Naive thymus-derived CD4-positive, alpha-beta T cell (primary cell): ENCODE measurements around the gene EIF2B1. TPM values are rescaled to one million over a fixed set of nuclear protein-coding genes. Genes with fewer than 3 reads are reported as not detected.

Source experiments
- ATAC-seq: fragments of 150-1000 bp; cut with Tn5 transposase; 2 replicates; pipeline ENCODE4 v1.10.0; 2021; ENCODE audit warnings: mild to moderate bottlenecking, moderate library complexity
- CTCF ChIA-PET: fragments of 350-600 bp; sonication (Branson Sonifier 250); formaldehyde crosslinking; loops from one replicate; lab custom pipeline; 2021; ENCODE audit warnings: antibody characterized with exemption; lab: Charles Lee
- POLR2A ChIA-PET: fragments of 350-600 bp; sonication (Branson Sonifier 250); formaldehyde crosslinking; loops from one replicate; lab custom pipeline; 2021; ENCODE audit warnings: antibody characterized with exemption, inconsistent platforms; lab: Charles Lee
- DNase-seq, 9 donors: peaks; one replicate each; pipeline versions ENCODE4 v3.0.0 to v3.0.0-alpha.2; 2020 to 2022; ENCODE audit warnings: mixed read lengths in 1 of 9
- H3K27ac ChIP-seq: one replicate; pipeline ENCODE4 v1.7.0; 2013; ENCODE audit warnings: mild to moderate bottlenecking, low read depth, low read length, moderate library complexity
- H3K27me3 ChIP-seq, 2 donors: one replicate each; pipeline ENCODE4 v1.7.0; 2013; ENCODE audit warnings: low read length in 2 of 2, mild to moderate bottlenecking in 2 of 2, moderate library complexity in 2 of 2; ENCODE audit not compliant: control insufficient read depth in 2 of 2, insufficient read depth in 2 of 2
- H3K36me3 ChIP-seq, 3 experiments: 1 replicate in 2 of 3; 2 replicates in 1 of 3; pipeline ENCODE4 v1.7.0; 2013; ENCODE audit warnings: low read length in 3 of 3, mild to moderate bottlenecking in 3 of 3, moderate library complexity in 1 of 3; ENCODE audit not compliant: insufficient read depth in 3 of 3, control insufficient read depth in 2 of 3
- H3K4me1 ChIP-seq, 2 donors: one replicate each; pipeline ENCODE4 v1.7.0; 2013; ENCODE audit warnings: low read length in 2 of 2, mild to moderate bottlenecking in 2 of 2, moderate library complexity in 1 of 2; ENCODE audit not compliant: control insufficient read depth in 2 of 2, insufficient read depth in 2 of 2
- H3K4me3 ChIP-seq: 2 replicates; pipeline ENCODE4 v1.7.0; 2013; ENCODE audit warnings: mild to moderate bottlenecking, low read length
- H3K9me3 ChIP-seq, 3 experiments: 1 replicate in 2 of 3; 2 replicates in 1 of 3; pipeline ENCODE4 v1.7.0; 2013; ENCODE audit warnings: low read length in 3 of 3; ENCODE audit not compliant: control insufficient read depth in 2 of 3
- H3K27ac Mint-ChIP-seq, 9 donors: one replicate each; pipeline ENCODE4 v1.8.0; 2020 to 2022; ENCODE audit warnings: mixed read lengths in 9 of 9, mild to moderate bottlenecking in 8 of 9, moderate library complexity in 5 of 9, inconsistent platforms in 2 of 9
- H3K27me3 Mint-ChIP-seq, 5 donors: one replicate each; pipeline ENCODE4 v1.8.0; 2021 to 2022; ENCODE audit warnings: mixed read lengths in 5 of 5, mild to moderate bottlenecking in 1 of 5
- H3K36me3 Mint-ChIP-seq, 5 donors: one replicate each; pipeline ENCODE4 v1.8.0; 2020 to 2022; ENCODE audit warnings: mixed read lengths in 5 of 5, mild to moderate bottlenecking in 3 of 5, inconsistent platforms in 1 of 5
- H3K4me1 Mint-ChIP-seq, 7 donors: one replicate each; pipeline ENCODE4 v1.8.0; 2020 to 2022; ENCODE audit warnings: mixed read lengths in 7 of 7, mild to moderate bottlenecking in 3 of 7, inconsistent platforms in 1 of 7
- H3K4me3 Mint-ChIP-seq, 10 donors: one replicate each; pipeline ENCODE4 v1.8.0; 2020 to 2022; ENCODE audit warnings: mild to moderate bottlenecking in 10 of 10, mixed read lengths in 10 of 10, moderate library complexity in 6 of 10, inconsistent platforms in 2 of 10
- H3K9me3 Mint-ChIP-seq, 11 donors: one replicate each; pipeline ENCODE4 v1.8.0; 2020 to 2022; ENCODE audit warnings: mixed read lengths in 11 of 11, mild to moderate bottlenecking in 4 of 11, inconsistent platforms in 1 of 11, moderate library complexity in 1 of 11
- intact Hi-C, 2 donors: fragments of 100-400 bp; cut with micrococcal nuclease; formaldehyde crosslinking; loops; one replicate each; pipeline ENCODE4 v1.15.1; 2023
- polyA plus RNA-seq, 2 donors: library from polyadenylated mRNA; unstranded; fragments of 300-500 nt; fragmentation: Illumina TruSeq; gene quantifications; one replicate each; pipeline ENCODE4 v1.2.3, GENCODE V29; 2021
- total RNA-seq, 6 experiments: library from RNA in 5 of 6; stranded (reverse) in 5 of 6; gene quantifications; 1 replicate in 5 of 6; 2 replicates in 1 of 6; pipeline ENCODE4 v1.2.3 and lab custom pipeline; 2021 to 2026

EIF2B1 gene
- total RNA-seq (10 to 100 TPM; 44.0 to 64.3 (median 49.5) TPM), polyA plus RNA-seq (10 to 100 TPM; 70.7 to 74.3 TPM), total RNA-seq (lab: John Stamatoyannopoulos, UW) (46.6 reads per million, percentile 69 among the genes with 10 or more reads in this experiment)

- peak within 1 kb of the TSS; percentile 91 to 99 (median 96) for H3K27ac Mint-ChIP-seq
- ChIA-PET POLR2A (interaction anchor here (0.6 to 1.5 kb wide), 8 partner anchors 22 to 485 kb away, joined by 3 to 5 read pairs (median 4); partner anchors contain the start of genes DDX55 and TCTN2), CTCF (interaction anchor here (0.5 kb wide), 1 partner anchor 22 kb away, joined by 4 read pairs; no protein-coding TSS in a partner anchor)
- Histone ChIP-seq H3K4me3 (peak within 1 kb of the TSS; percentile 85), H3K27ac (peak within 1 kb of the TSS; percentile 91), H3K36me3 (peaks cover 8 to 27% (median 15%) of the 10 kb centered on the region in 3 experiments), H3K27me3 (no peaks in the 10 kb centered on the region), H3K9me3 (no peaks in the 10 kb centered on the region), H3K4me1 (peaks cover 11 to 16% of the 10 kb centered on the region in 2 donors)
- ATAC-seq (peak; percentile 98), DNase-seq (peak; percentile 83 to 96 (median 94))
- H3K4me3 Mint-ChIP-seq: peak within 1 kb of the TSS; percentile 89 to 100 (median 96)
- intact Hi-C loops: loop anchor here (1.0 to 10.0 kb wide), 13 partner anchors 31 to 1409 kb away; partner anchors contain the start of genes ATP6V0A2 (in 2 of the 2), CCDC92 (in 2 of the 2), DDX55 (in 2 of the 2) and SNRNP35 (in 2 of the 2)
- peaks cover 8 to 20% (median 11%) of the 10 kb centered on the region in 5 donors for H3K36me3 Mint-ChIP-seq
- no peaks in the 10 kb centered on the region for H3K9me3 Mint-ChIP-seq
- no peaks in the 10 kb centered on the region for H3K27me3 Mint-ChIP-seq
- peaks cover 21 to 54% (median 43%) of the 10 kb centered on the region in 7 donors for H3K4me1 Mint-ChIP-seq
Observed at GRCh38 chr12:123633379-123634141, at the start of gene EIF2B1, which contains the start of gene GTF2H3. EIF2B1 (minus strand) TSS chr12:123633686; CDS start chr12:123633557, 129 bp downstream. GTF2H3 (plus strand) TSS chr12:123633829; CDS start chr12:123633860, 31 bp downstream.

- no peak for DNase-seq
- ATAC-seq: no peak
- Histone ChIP-seq H3K4me3 (no peak overlapping the region), H3K27ac (no peak overlapping the region), H3K9me3 (no peaks in the 10 kb centered on the region), H3K4me1 (no peaks in the 10 kb centered on the region), H3K36me3 (peaks cover 0 to 14% (median 0%) of the 10 kb centered on the region in 3 experiments), H3K27me3 (no peaks in the 10 kb centered on the region)
- Mint-ChIP-seq H3K4me1 (peaks cover 0 to 6% (median 0%) of the 10 kb centered on the region in 7 donors), H3K36me3 (peaks cover 4 to 32% (median 13%) of the 10 kb centered on the region in 5 donors), H3K27ac (no peak overlapping the region), H3K9me3 (no peaks in the 10 kb centered on the region), H3K4me3 (no peak overlapping the region), H3K27me3 (no peaks in the 10 kb centered on the region)
- POLR2A ChIA-PET: no interaction called here
- intact Hi-C loops: no loop called here
- CTCF ChIA-PET: no interaction called here
Observed at GRCh38 chr12:123681605-123682004, 48.1 kb upstream of the EIF2B1 start.

- H3K27me3 ChIP-seq: no peaks in the 10 kb centered on the region
- no peaks in the 10 kb centered on the region for H3K4me1 ChIP-seq
- Mint-ChIP-seq H3K36me3 (peaks cover 4 to 40% (median 13%) of the 10 kb centered on the region in 5 donors), H3K9me3 (no peaks in the 10 kb centered on the region), H3K27me3 (no peaks in the 10 kb centered on the region), H3K4me1 (peaks cover 0 to 3% (median 0%) of the 10 kb centered on the region in 7 donors), H3K27ac (no peak overlapping the region), H3K4me3 (no peak overlapping the region)
- no peak for DNase-seq
- POLR2A ChIA-PET: interaction anchor here (1.4 kb wide), 1 partner anchor 33 kb away, joined by 3 read pairs; the partner anchor contains the start of gene ATP6V0A2
- peaks cover 0 to 22% (median 0%) of the 10 kb centered on the region in 3 experiments for H3K36me3 ChIP-seq
- H3K9me3 ChIP-seq: no peaks in the 10 kb centered on the region
- no peak overlapping the region for H3K27ac ChIP-seq
- CTCF ChIA-PET: interaction anchor here (0.6 kb wide), 1 partner anchor 394 kb away, joined by 4 read pairs; no protein-coding TSS in a partner anchor
- intact Hi-C loops: no loop called here
- ATAC-seq: no peak
- no peak overlapping the region for H3K4me3 ChIP-seq
Observed at GRCh38 chr12:123678981-123679380, 45.5 kb upstream of the EIF2B1 start.

GRCh38 chr12:123676616-123677320, 43.3 kb upstream of the EIF2B1 start:
- H3K27ac Mint-ChIP-seq: no peak overlapping the region
- peaks cover 0 to 1% of the 10 kb centered on the region in 2 donors for H3K4me1 ChIP-seq
- no peaks in the 10 kb centered on the region for H3K27me3 Mint-ChIP-seq
- no peak for DNase-seq
- no peak for ATAC-seq
- H3K36me3 ChIP-seq: peaks cover 0 to 22% (median 0%) of the 10 kb centered on the region in 3 experiments
- H3K9me3 ChIP-seq: no peaks in the 10 kb centered on the region
- intact Hi-C loops: no loop called here
- ChIA-PET POLR2A (no interaction called here), CTCF (no interaction called here)
- H3K27me3 ChIP-seq: no peaks in the 10 kb centered on the region
- H3K36me3 Mint-ChIP-seq: peaks cover 4 to 36% (median 13%) of the 10 kb centered on the region in 5 donors
- no peak overlapping the region for H3K4me3 Mint-ChIP-seq
- H3K4me1 Mint-ChIP-seq: peaks cover 2 to 12% (median 7%) of the 10 kb centered on the region in 7 donors
- no peak overlapping the region for H3K27ac ChIP-seq
- no peaks in the 10 kb centered on the region for H3K9me3 Mint-ChIP-seq
- no peak overlapping the region for H3K4me3 ChIP-seq

- ATAC-seq (no peak), DNase-seq (no peak)
- no peak overlapping the region for H3K27ac ChIP-seq
- Mint-ChIP-seq H3K9me3 (no peaks in the 10 kb centered on the region), H3K27ac (no peak overlapping the region), H3K4me1 (peaks cover 5 to 19% (median 11%) of the 10 kb centered on the region in 7 donors), H3K36me3 (peaks cover 0 to 29% (median 7%) of the 10 kb centered on the region in 5 donors), H3K4me3 (no peak overlapping the region), H3K27me3 (no peaks in the 10 kb centered on the region)
- no peaks in the 10 kb centered on the region for H3K27me3 ChIP-seq
- intact Hi-C loops: no loop called here
- CTCF ChIA-PET: no interaction called here
- H3K36me3 ChIP-seq: peaks cover 0 to 25% (median 0%) of the 10 kb centered on the region in 3 experiments
- no peaks in the 10 kb centered on the region for H3K9me3 ChIP-seq
- POLR2A ChIA-PET: interaction anchor here (0.5 kb wide), 1 partner anchor 13 kb away, joined by 5 read pairs; no protein-coding TSS in a partner anchor
- peaks cover 3 to 10% of the 10 kb centered on the region in 2 donors for H3K4me1 ChIP-seq
- no peak overlapping the region for H3K4me3 ChIP-seq
Observed at GRCh38 chr12:123675436-123675835, 42.0 kb upstream of the EIF2B1 start.

GRCh38 chr12:123671876-123672275, 38.4 kb upstream of the EIF2B1 start:
- POLR2A ChIA-PET: interaction anchor here (0.6 to 1.2 kb wide), 2 partner anchors 21 to 41 kb away, joined by 3 read pairs; partner anchors contain the start of gene ATP6V0A2

More at GRCh38 chr12:123671876-123672275, 38.4 kb upstream of the EIF2B1 start:
- H3K4me1 Mint-ChIP-seq: peaks cover 5 to 19% (median 11%) of the 10 kb centered on the region in 7 donors
- Histone ChIP-seq H3K4me3 (no peak overlapping the region), H3K9me3 (no peaks in the 10 kb centered on the region), H3K4me1 (peaks cover 3 to 10% of the 10 kb centered on the region in 2 donors), H3K36me3 (peaks cover 0 to 17% (median 0%) of the 10 kb centered on the region in 3 experiments), H3K27me3 (no peaks in the 10 kb centered on the region), H3K27ac (no peak overlapping the region)
- CTCF ChIA-PET: interaction anchor here (0.6 kb wide), 1 partner anchor 13 kb away, joined by 3 read pairs; no protein-coding TSS in a partner anchor
- H3K9me3 Mint-ChIP-seq: no peaks in the 10 kb centered on the region
- ATAC-seq: no peak
- H3K27ac Mint-ChIP-seq: peak overlapping the region in 6 of 9 donors; percentile 31 to 81 (median 70)
- no peak for DNase-seq
- H3K27me3 Mint-ChIP-seq: no peaks in the 10 kb centered on the region
- intact Hi-C loops: loop anchor here (1.0 to 5.0 kb wide), 5 partner anchors 39 to 695 kb away; partner anchors contain the start of genes ATP6V0A2 (in 2 of the 2), EIF2B1 (in 2 of the 2), GTF2H3 (in 2 of the 2) and CCDC92 (in 1 of the 2)
- H3K36me3 Mint-ChIP-seq: peaks cover 0 to 15% (median 4%) of the 10 kb centered on the region in 5 donors
- peak overlapping the region; percentile 75 to 92 (median 86) for H3K4me3 Mint-ChIP-seq
